ENCODE results near the gene GNG7. TPM values are rescaled to one million over a fixed set of nuclear protein-coding genes. Genes with fewer than 3 reads are reported as not detected.

GNG7 gene
- polyA plus RNA-seq, 3 donors = 1.1 to 1.6 (median 1.3) TPM

- intact Hi-C loops (cut with micrococcal nuclease) = no loop called here
- WGBS (ENCODE audit: insufficient coverage) = 86% methylated on average over 7 of the region's 9 CpGs
- no peaks in the 10 kb centered on the region for H3K36me3 ChIP-seq (replicated peaks in 1 of 2; ENCODE audit: control insufficient read depth in 1 of 2, insufficient read depth in 2 of 2, low read length in 2 of 2)
- no peak overlapping the region for H3K4me2 ChIP-seq (replicated peaks; ENCODE audit: extremely low read depth, low read length, poor library complexity, severe bottlenecking)
- no peaks in the 10 kb centered on the region for H4K20me1 ChIP-seq (ENCODE audit: insufficient read depth, low read length)
- H3K4me3 ChIP-seq (replicated peaks in 1 of 3; ENCODE audit: low read depth in 2 of 3, low read length in 3 of 3) = no peak overlapping the region
- no peaks in the 10 kb centered on the region for H3K9me3 ChIP-seq (replicated peaks in 1 of 2; ENCODE audit: control insufficient read depth in 1 of 2, insufficient read depth in 1 of 2, low read length in 2 of 2)
- H3K9me3 Mint-ChIP-seq = peaks cover 0 to 8% (median 3%) of the 10 kb centered on the region in 7 donors
- H3K27ac ChIP-seq (ENCODE audit: low read depth in 1 of 2, low read length in 2 of 2) = no peak overlapping the region
- peaks cover 0 to 1% (median 0%) of the 10 kb centered on the region in 3 donors for H3K27me3 Mint-ChIP-seq (ENCODE audit: low read depth in 3 of 3)
- H3K9ac ChIP-seq (ENCODE audit: insufficient read depth, low read length, poor library complexity, severe bottlenecking) = no peak overlapping the region
- no peaks in the 10 kb centered on the region for H3K79me2 ChIP-seq (ENCODE audit: insufficient read depth, low read length)
- no peaks in the 10 kb centered on the region for H3K27me3 ChIP-seq (ENCODE audit: control insufficient read depth in 2 of 2, insufficient read depth in 2 of 2, low read length in 2 of 2)
- H3K4me1 ChIP-seq (ENCODE audit: control insufficient read depth in 1 of 2, insufficient read depth in 2 of 2, low read length in 2 of 2) = no peaks in the 10 kb centered on the region
- H3K4me1 Mint-ChIP-seq = peaks cover 6% of the 10 kb centered on the region
- H2AFZ ChIP-seq (ENCODE audit: insufficient read depth, low read depth, low read length, poor library complexity, severe bottlenecking) = no peak overlapping the region
- H3K27ac Mint-ChIP-seq = peak overlapping the region in 1 of 7 donors; percentile 78
- no peak for TF ChIP-seq CTCF (IDR thresholded peaks at IDR 0.05)
- H3K36me3 Mint-ChIP-seq = no peaks in the 10 kb centered on the region
- no peak for DNase-seq
- no peak overlapping the region for H3K4me3 Mint-ChIP-seq
These were observed 173.0 kb downstream of the GNG7 start for GRCh38 chr19:2529473-2529918.

DNA sequence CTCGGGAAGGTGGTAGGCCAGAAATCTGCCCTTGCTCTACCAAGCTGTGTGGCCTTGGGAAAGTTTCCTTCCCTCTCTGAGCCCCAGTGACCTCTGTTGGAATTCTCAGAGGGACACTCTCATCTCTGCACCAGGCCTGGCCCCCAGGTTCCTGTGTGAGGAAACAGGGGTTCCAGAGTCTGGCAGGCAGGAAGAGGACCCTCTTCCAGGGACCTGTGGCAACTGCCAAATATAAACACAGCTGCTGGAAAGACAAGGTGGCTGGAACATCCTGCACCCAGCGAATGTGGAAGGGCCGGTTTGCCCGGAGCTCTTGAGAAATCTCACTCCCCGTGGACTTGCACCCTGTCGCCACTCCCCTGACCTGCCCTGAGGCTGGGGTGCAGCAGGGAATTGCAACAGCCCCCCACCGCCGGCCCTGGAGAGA, 173.8 kb downstream of the GNG7 start:
- H3K27ac ChIP-seq (ENCODE audit: low read depth in 1 of 2, low read length in 2 of 2) = no peak overlapping the region
- Mint-ChIP-seq H3K27me3 (ENCODE audit: low read depth in 3 of 3) (peaks cover 0 to 1% (median 0%) of the 10 kb centered on the region in 3 donors), H3K4me1 (peaks cover 3% of the 10 kb centered on the region)

More for the DNA sequence above, 173.8 kb downstream of the GNG7 start:
- no peak overlapping the region for H3K9ac ChIP-seq (ENCODE audit: insufficient read depth, low read length, poor library complexity, severe bottlenecking)
- H3K36me3 ChIP-seq (replicated peaks in 1 of 2; ENCODE audit: control insufficient read depth in 1 of 2, insufficient read depth in 2 of 2, low read length in 2 of 2) = no peaks in the 10 kb centered on the region
- no peaks in the 10 kb centered on the region for H3K79me2 ChIP-seq (ENCODE audit: insufficient read depth, low read length)
- no peak overlapping the region for H3K4me2 ChIP-seq (replicated peaks; ENCODE audit: extremely low read depth, low read length, poor library complexity, severe bottlenecking)
- Mint-ChIP-seq H3K27ac (no peak overlapping the region), H3K9me3 (peaks cover 0 to 8% (median 3%) of the 10 kb centered on the region in 7 donors), H3K4me3 (no peak overlapping the region), H3K36me3 (no peaks in the 10 kb centered on the region)
- TF ChIP-seq CTCF (IDR thresholded peaks at IDR 0.05) = no peak
- no peak overlapping the region for H3K4me3 ChIP-seq (replicated peaks in 1 of 3; ENCODE audit: low read depth in 2 of 3, low read length in 3 of 3)
- DNase-seq = no peak
- intact Hi-C loops (cut with micrococcal nuclease) = no loop called here
- no peaks in the 10 kb centered on the region for H3K4me1 ChIP-seq (ENCODE audit: control insufficient read depth in 1 of 2, insufficient read depth in 2 of 2, low read length in 2 of 2)
- 68% methylated on average over 7 of the region's 8 CpGs for WGBS (ENCODE audit: insufficient coverage)
- H3K27me3 ChIP-seq (ENCODE audit: control insufficient read depth in 2 of 2, insufficient read depth in 2 of 2, low read length in 2 of 2) = no peaks in the 10 kb centered on the region
- no peak overlapping the region for H2AFZ ChIP-seq (ENCODE audit: insufficient read depth, low read depth, low read length, poor library complexity, severe bottlenecking)
- no peaks in the 10 kb centered on the region for H3K9me3 ChIP-seq (replicated peaks in 1 of 2; ENCODE audit: control insufficient read depth in 1 of 2, insufficient read depth in 1 of 2, low read length in 2 of 2)
- H4K20me1 ChIP-seq (ENCODE audit: insufficient read depth, low read length) = no peaks in the 10 kb centered on the region
